HEK293 (cell line): ENCODE data around the gene THAP4.

Source experiments
- CTCF ChIA-PET: fragments of 350-600 bp; formaldehyde crosslinking; extraction: SDS; loops from one replicate; lab custom pipeline; 2021; ENCODE audit warnings: antibody characterized with exemption; lab: Yijun Ruan, JAX
- POLR2A ChIA-PET: fragments of 300-600 bp; formaldehyde crosslinking; extraction: SDS; loops from one replicate; lab custom pipeline; 2020; ENCODE audit warnings: antibody characterized with exemption, inconsistent platforms; lab: Yijun Ruan, JAX
- H3K27ac ChIP-seq: fragments of 200-500 bp; sonication (Bioruptor generic); 2 replicates; pipeline ENCODE4 v1.5.1; 2014; ENCODE audit warnings: low read depth, low read length, control low read depth, inconsistent platforms; ENCODE audit errors: extremely low read depth
- H3K36me3 ChIP-seq, 2 experiments: fragments of 200-500 bp in 1 of 2; sonication (Bioruptor generic) in 1 of 2; 1 replicate in 1 of 2; 2 replicates in 1 of 2; pipeline ENCODE4 v1.5.1; 2014 to 2017; ENCODE audit warnings: inconsistent platforms in 2 of 2, low read length in 2 of 2; ENCODE audit not compliant: control insufficient read depth in 2 of 2, insufficient read depth in 1 of 2
- H3K4me1 ChIP-seq: fragments of 200-500 bp; sonication (Bioruptor generic); 2 replicates; pipeline ENCODE4 v1.5.1; 2014; ENCODE audit warnings: mild to moderate bottlenecking, low read length, inconsistent platforms; ENCODE audit not compliant: control insufficient read depth, insufficient read depth
- H3K4me3 ChIP-seq: 2 replicates; pipeline ENCODE4 v1.5.1; 2011; ENCODE audit warnings: low read depth, mild to moderate bottlenecking, control low read depth, low read length, moderate library complexity
- H3K9me3 ChIP-seq: fragments of 200-500 bp; sonication (Bioruptor generic); 2 replicates; pipeline ENCODE4 v1.5.1; 2014; ENCODE audit warnings: low read depth, low read length, inconsistent platforms; ENCODE audit not compliant: control insufficient read depth, insufficient read depth
- EGR2 ChIP-seq: fragments of 450-650 bp; formaldehyde crosslinking; IDR thresholded peaks from 2 replicates; pipeline ENCODE4 v1.5.1; 2016; ENCODE audit warnings: low read depth, missing biosample characterization, missing genetic modification characterization
- ELK4 ChIP-seq: IDR thresholded peaks from 2 replicates; pipeline ENCODE4 v1.6.1; 2011; ENCODE audit warnings: mild to moderate bottlenecking, low read depth, low read length, borderline replicate concordance
- GLI2 ChIP-seq: fragments of 450-650 bp; formaldehyde crosslinking; IDR thresholded peaks from 2 replicates; pipeline ENCODE4; 2017; ENCODE audit warnings: missing biosample characterization, missing genetic modification characterization, low read depth, borderline replicate concordance
- GLI4 ChIP-seq: fragments of 450-650 bp; formaldehyde crosslinking; IDR thresholded peaks from 2 replicates; pipeline ENCODE4 v1.5.1; 2016; ENCODE audit warnings: missing biosample characterization, missing genetic modification characterization
- INSM2 ChIP-seq: fragments of 450-650 bp; formaldehyde crosslinking; IDR thresholded peaks from 2 replicates; pipeline ENCODE4 v1.5.1; 2016; ENCODE audit warnings: missing biosample characterization, missing genetic modification characterization
- KLF9 ChIP-seq: fragments of 450-650 bp; formaldehyde crosslinking; IDR thresholded peaks from 2 replicates; pipeline ENCODE4 v1.5.1; 2016; ENCODE audit warnings: missing biosample characterization, missing genetic modification characterization, low read depth
- PRDM10 ChIP-seq: fragments of 450-650 bp; formaldehyde crosslinking; IDR thresholded peaks from 2 replicates; pipeline ENCODE4 v1.5.1; 2016; ENCODE audit warnings: missing biosample characterization, missing genetic modification characterization
- RBAK ChIP-seq: fragments of 450-650 bp; formaldehyde crosslinking; IDR thresholded peaks from 2 replicates; pipeline ENCODE4 v1.5.1; 2016; ENCODE audit warnings: missing biosample characterization, missing genetic modification characterization
- SP3 ChIP-seq: fragments of 450-650 bp; formaldehyde crosslinking; IDR thresholded peaks from 2 replicates; pipeline ENCODE4 v1.5.1; 2016; ENCODE audit warnings: missing biosample characterization, missing genetic modification characterization
- YY1 ChIP-seq: fragments of 450-650 bp; formaldehyde crosslinking; IDR thresholded peaks from 2 replicates; pipeline ENCODE4 v1.5.1; 2018; ENCODE audit warnings: missing biosample characterization, missing genetic modification characterization
- ZBTB49 ChIP-seq: fragments of 450-650 bp; formaldehyde crosslinking; IDR thresholded peaks from 2 replicates; pipeline ENCODE4 v1.5.1; 2016; ENCODE audit warnings: missing biosample characterization, missing genetic modification characterization, low read depth
- ZBTB8A ChIP-seq: fragments of 450-650 bp; formaldehyde crosslinking; IDR thresholded peaks from 2 replicates; pipeline ENCODE4 v1.5.1; 2016; ENCODE audit warnings: missing biosample characterization, missing genetic modification characterization
- ZFP41 ChIP-seq: fragments of 450-650 bp; formaldehyde crosslinking; IDR thresholded peaks from 2 replicates; pipeline ENCODE4 v1.5.1; 2016; ENCODE audit warnings: missing biosample characterization, missing genetic modification characterization, borderline replicate concordance
- ZNF175 ChIP-seq: fragments of 450-650 bp; formaldehyde crosslinking; IDR thresholded peaks from 2 replicates; pipeline ENCODE4 v1.5.1; 2016; ENCODE audit warnings: missing biosample characterization, missing genetic modification characterization
- ZNF184 ChIP-seq: fragments of 450-650 bp; IDR thresholded peaks from 2 replicates; pipeline ENCODE4 v1.5.1; 2018; ENCODE audit warnings: missing biosample characterization, mild to moderate bottlenecking, missing genetic modification characterization
- ZNF223 ChIP-seq: fragments of 450-650 bp; formaldehyde crosslinking; IDR thresholded peaks from 2 replicates; pipeline ENCODE4 v1.5.1; 2016; ENCODE audit warnings: missing biosample characterization, missing genetic modification characterization
- ZNF23 ChIP-seq: fragments of 450-650 bp; formaldehyde crosslinking; IDR thresholded peaks from 2 replicates; pipeline ENCODE4 v1.5.1; 2016; ENCODE audit warnings: missing biosample characterization, missing genetic modification characterization, borderline replicate concordance
- ZNF248 ChIP-seq: fragments of 450-650 bp; formaldehyde crosslinking; IDR thresholded peaks from 2 replicates; pipeline ENCODE4 v1.5.1; 2017; ENCODE audit warnings: missing biosample characterization, missing genetic modification characterization
- ZNF354C ChIP-seq: fragments of 450-650 bp; formaldehyde crosslinking; IDR thresholded peaks from 2 replicates; pipeline ENCODE4 v1.5.1; 2016; ENCODE audit warnings: missing biosample characterization, missing genetic modification characterization, low read depth, borderline replicate concordance
- ZNF37A ChIP-seq: fragments of 450-650 bp; IDR thresholded peaks from 2 replicates; pipeline ENCODE4 v1.5.1; 2018; ENCODE audit warnings: missing biosample characterization, missing genetic modification characterization
- ZNF423 ChIP-seq: fragments of 450-650 bp; formaldehyde crosslinking; IDR thresholded peaks from 2 replicates; pipeline ENCODE4 v1.5.1; 2016; ENCODE audit warnings: missing biosample characterization, missing genetic modification characterization
- ZNF433 ChIP-seq: fragments of 450-650 bp; formaldehyde crosslinking; IDR thresholded peaks from 2 replicates; pipeline ENCODE4 v1.5.1; 2016; ENCODE audit warnings: missing biosample characterization, missing genetic modification characterization, low read depth
- ZNF530 ChIP-seq: fragments of 450-650 bp; formaldehyde crosslinking; IDR thresholded peaks from 2 replicates; pipeline ENCODE4 v1.5.1; 2016; ENCODE audit warnings: low read depth, missing biosample characterization, missing genetic modification characterization
- ZNF558 ChIP-seq: fragments of 450-650 bp; formaldehyde crosslinking; IDR thresholded peaks from 2 replicates; pipeline ENCODE4 v1.5.1; 2016; ENCODE audit warnings: missing biosample characterization, missing genetic modification characterization
- ZNF624 ChIP-seq: fragments of 450-650 bp; formaldehyde crosslinking; IDR thresholded peaks from 2 replicates; pipeline ENCODE4 v1.5.1; 2017; ENCODE audit warnings: missing biosample characterization, missing genetic modification characterization
- ZNF658 ChIP-seq: fragments of 450-650 bp; formaldehyde crosslinking; IDR thresholded peaks from 2 replicates; pipeline ENCODE4; 2016; ENCODE audit warnings: missing biosample characterization, missing genetic modification characterization
- ZNF664 ChIP-seq: fragments of 450-650 bp; formaldehyde crosslinking; IDR thresholded peaks from 2 replicates; pipeline ENCODE4 v1.5.1; 2016; ENCODE audit warnings: missing biosample characterization, missing genetic modification characterization
- ZNF670 ChIP-seq: fragments of 450-650 bp; formaldehyde crosslinking; IDR thresholded peaks from 2 replicates; pipeline ENCODE4 v1.5.1; 2016; ENCODE audit warnings: missing biosample characterization, missing genetic modification characterization, low read depth
- ZNF707 ChIP-seq: fragments of 450-650 bp; formaldehyde crosslinking; IDR thresholded peaks from 2 replicates; pipeline ENCODE4 v1.5.1; 2016; ENCODE audit warnings: missing biosample characterization, missing genetic modification characterization
- ZNF837 ChIP-seq: fragments of 450-650 bp; formaldehyde crosslinking; IDR thresholded peaks from 2 replicates; pipeline ENCODE4 v1.5.1; 2016; ENCODE audit warnings: missing biosample characterization, missing genetic modification characterization

The THAP4 gene

GRCh38 chr2:241577413-241578122, 59.4 kb downstream of the THAP4 start:
- no peaks in the 10 kb centered on the region for H3K4me1 ChIP-seq
- no peak overlapping the region for H3K27ac ChIP-seq
- no peaks in the 10 kb centered on the region for H3K9me3 ChIP-seq
- peaks cover 0 to 19% of the 10 kb centered on the region in 2 experiments for H3K36me3 ChIP-seq
- CTCF ChIA-PET = no interaction called here
- TF ChIP-seq ZNF670 (tag by site-specific recombination) (no peak), ZBTB8A (tag by site-specific recombination) (no peak), ZNF530 (no peak), GLI2 (no peak), ZNF558 (tag by site-specific recombination) (no peak), RBAK (tag by site-specific recombination) (no peak), ZNF837 (tag by site-specific recombination) (no peak), ZNF248 (no peak), EGR2 (tag by site-specific recombination) (no peak), ZNF664 (no peak), ZNF23 (tag by site-specific recombination) (no peak), ZFP41 (no peak), PRDM10 (tag by site-specific recombination) (no peak), KLF9 (tag by site-specific recombination) (no peak), ZNF707 (no peak), SP3 (tag by site-specific recombination) (no peak), ZNF423 (tag by site-specific recombination) (no peak), ZNF184 (tag by site-specific recombination) (no peak)
- TF ChIP-seq, all 188 proteins: peak for 0
- no peak overlapping the region for H3K4me3 ChIP-seq
- POLR2A ChIA-PET = no interaction called here

GRCh38 chr2:241576293-241576654, 60.7 kb downstream of the THAP4 start:
- no peaks in the 10 kb centered on the region for H3K4me1 ChIP-seq
- H3K36me3 ChIP-seq = peaks cover 0 to 10% of the 10 kb centered on the region in 2 experiments
- ChIA-PET CTCF (interaction anchor here (0.6 kb wide), 1 partner anchor 32 kb away, joined by 4 read pairs; no protein-coding TSS in a partner anchor), POLR2A (no interaction called here)
- no peak overlapping the region for H3K4me3 ChIP-seq
- no peaks in the 10 kb centered on the region for H3K9me3 ChIP-seq
- H3K27ac ChIP-seq = no peak overlapping the region
- TF ChIP-seq ZNF354C (tag by site-specific recombination) = no peak
- no peak for TF ChIP-seq ZBTB49 (tag by site-specific recombination)
- no peak for TF ChIP-seq INSM2
- TF ChIP-seq ZNF624 (tag by site-specific recombination) = no peak
- TF ChIP-seq ZNF37A = no peak
- TF ChIP-seq ELK4 = no peak
- no peak for TF ChIP-seq ZNF175 (tag by site-specific recombination)
- TF ChIP-seq GLI4 (tag by site-specific recombination) = no peak
- TF ChIP-seq YY1 = no peak
- TF ChIP-seq ZNF223 = no peak
- no peak for TF ChIP-seq ZNF433
- TF ChIP-seq ZNF658 (tag by site-specific recombination) = no peak
